ENCODE results near the gene B3GAT2. TPM values are rescaled to one million over a fixed set of nuclear protein-coding genes. Genes with fewer than 3 reads are reported as not detected.

The B3GAT2 gene
- total RNA-seq, 1 donor from 2014 or later, result under 0.01 TPM

DNA sequence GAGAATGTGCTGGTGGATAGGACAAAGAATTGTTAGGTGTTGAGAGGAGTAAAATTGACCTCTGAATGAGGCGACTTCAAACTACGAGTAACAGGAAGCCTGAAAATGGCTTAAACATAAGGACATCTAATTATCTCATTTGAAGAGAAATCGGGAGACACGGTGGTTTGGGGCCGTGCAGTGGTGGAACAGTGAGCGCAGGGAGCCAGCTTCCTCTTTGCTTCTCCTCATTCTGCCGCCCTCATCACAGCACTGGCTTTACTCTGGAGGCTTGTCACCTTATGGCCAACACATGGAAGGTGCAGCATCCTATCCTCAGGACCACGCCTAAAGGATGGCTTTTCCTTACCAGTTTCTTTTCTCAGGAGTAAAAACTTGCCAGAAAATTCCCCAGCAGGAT, 114.3 kb downstream of the B3GAT2 start:
- no peak for DNase-seq

- DNase-seq, result no peak
Observed at GRCh38 chr6:70841112-70841511, 115.7 kb downstream of the B3GAT2 start.

DNA sequence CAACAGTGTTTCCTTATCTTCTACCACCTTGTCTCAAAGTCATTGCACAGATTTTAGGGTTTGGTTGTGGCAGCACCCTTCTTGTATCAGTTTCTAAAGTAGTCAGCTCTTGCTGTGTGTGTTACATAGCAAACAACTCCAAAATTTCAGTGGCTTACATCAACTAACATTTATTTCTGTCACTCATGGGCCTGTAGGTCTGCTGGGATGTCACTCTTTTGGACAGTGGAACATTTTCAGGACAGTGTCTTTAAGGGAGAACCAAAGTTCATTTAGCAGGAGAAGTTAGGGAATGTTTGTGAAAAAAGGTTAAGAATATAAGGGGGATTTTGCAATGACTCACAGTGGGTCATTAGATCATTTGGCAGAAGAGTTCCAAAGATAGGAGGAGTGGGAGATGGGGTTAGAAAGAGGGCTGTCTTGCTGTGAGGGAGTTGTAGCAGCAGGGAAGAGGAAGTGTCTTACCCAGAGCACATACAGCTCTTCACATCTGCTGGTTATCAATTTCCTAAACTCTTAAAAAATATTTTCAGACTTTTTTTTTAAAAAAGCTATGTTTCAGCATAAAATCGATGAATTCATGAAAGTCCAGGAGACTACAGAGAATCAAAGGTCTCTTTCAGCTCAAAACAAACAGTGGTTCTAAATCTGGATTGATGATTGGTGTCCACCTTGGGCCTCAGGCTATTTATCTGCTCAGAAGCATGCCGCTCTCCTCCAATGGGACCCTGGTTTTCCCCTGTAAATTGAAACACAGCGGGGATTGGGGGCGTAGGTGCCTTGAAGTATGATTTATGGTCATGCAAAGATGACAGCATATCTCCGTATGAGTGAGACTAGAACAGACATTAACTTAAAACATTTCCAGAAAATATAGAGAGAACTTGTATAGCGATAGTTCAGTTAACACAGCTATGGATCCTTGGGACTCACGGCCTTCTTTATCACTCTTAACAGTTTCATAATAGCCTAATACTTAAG, 117.3 kb downstream of the B3GAT2 start:
- no peak for DNase-seq

DNA sequence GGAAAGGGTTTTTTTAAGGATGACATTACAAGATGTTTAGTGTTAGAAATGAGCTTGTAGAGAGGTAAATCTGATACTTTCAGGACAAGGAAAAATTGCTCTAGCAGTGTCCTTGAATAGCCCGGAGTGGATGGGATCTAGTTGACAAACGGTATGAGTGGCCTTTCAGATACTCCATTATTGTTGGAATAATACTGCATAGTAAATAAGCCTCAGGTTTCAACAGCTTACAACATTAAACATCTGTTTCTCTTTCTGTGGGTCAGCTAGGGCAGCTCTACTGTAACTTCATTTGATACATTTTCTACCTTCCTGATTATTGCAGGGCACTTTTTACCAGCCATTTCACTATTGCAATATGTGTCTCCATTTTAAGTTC, 118.0 kb downstream of the B3GAT2 start:
- no peak for DNase-seq

- no peak for DNase-seq
Observed at GRCh38 chr6:70834520-70834919, 122.3 kb downstream of the B3GAT2 start.

DNA sequence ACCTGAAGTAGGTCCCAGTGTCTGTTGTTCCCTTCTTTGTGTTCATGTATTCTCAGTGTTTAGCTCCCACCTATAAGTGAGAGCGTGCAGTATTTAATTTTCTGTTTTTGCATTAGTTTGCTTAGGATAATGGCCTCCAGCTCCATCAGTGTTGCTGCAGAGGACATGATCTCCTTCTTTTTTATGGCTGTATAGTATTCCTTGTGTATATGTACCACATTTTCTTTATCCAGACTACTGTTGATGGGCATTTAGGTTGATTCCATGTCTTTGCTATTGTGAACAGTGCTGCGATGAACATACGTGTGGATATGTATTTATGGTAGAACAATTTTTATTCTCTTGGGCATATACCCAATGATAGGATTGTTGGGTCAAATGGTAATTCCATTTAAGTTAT, 125.4 kb downstream of the B3GAT2 start:
- DNase-seq, result no peak

DNA sequence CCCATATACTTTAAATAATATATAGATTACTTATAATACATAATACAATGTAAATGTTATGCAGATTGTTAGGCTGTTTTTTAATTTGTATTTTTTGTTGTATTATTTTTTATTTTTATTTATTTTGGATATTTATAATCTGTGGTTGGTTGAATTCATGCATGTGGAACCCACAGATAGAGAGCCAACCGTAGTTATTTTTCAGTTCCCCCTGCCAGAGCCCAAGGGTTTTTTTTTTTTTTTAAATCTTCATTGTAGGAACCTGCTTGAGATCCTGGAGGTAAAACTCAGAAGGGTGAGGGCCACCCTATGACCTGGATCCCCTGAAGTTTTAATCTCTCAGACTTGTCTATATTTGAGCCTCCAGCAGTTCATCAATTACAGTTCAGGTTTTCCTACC, 133.2 kb downstream of the B3GAT2 start:
- no peak for DNase-seq

DNA sequence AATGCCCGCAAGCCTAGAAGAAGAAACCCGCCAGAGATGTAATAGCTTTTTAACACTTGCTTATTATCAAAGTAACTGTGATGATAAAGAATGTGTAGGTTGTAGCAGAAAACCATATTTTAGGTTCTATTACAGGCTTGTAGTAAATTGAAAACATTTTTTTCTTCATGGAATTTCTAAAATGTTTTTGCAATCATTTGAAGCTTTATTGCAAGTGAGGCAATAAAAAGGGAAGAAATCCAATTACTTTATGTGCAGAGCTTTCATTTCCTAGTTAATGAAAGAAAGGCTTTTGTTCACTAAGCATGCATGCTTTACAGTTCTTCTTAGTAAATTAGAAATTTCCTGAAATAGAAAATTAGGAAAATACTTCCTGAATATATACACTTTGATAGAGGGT, 135.1 kb downstream of the B3GAT2 start:
- no peak for DNase-seq

DNA sequence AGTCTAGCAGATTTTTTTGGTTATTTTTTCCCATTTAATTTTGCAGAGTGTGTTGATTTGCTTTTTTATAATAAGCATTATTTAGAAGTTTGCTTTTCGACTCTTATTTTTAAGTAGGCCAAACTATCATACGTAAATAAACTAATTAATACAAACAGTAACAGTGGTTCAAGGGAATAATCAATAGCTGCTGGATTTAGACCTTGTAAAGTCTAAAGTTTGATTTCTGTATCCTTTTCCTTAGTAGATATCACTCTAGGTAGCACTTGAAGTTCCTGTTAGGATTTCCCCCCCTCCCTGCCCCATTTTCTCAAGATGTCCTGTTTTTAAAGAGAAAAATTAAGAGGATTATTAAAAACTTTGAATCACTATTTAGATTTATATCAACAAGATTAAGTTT, 136.1 kb downstream of the B3GAT2 start:
- no peak for DNase-seq

- no peak for DNase-seq
Observed at GRCh38 chr6:70819646-70820045, 137.2 kb downstream of the B3GAT2 start.

DNA sequence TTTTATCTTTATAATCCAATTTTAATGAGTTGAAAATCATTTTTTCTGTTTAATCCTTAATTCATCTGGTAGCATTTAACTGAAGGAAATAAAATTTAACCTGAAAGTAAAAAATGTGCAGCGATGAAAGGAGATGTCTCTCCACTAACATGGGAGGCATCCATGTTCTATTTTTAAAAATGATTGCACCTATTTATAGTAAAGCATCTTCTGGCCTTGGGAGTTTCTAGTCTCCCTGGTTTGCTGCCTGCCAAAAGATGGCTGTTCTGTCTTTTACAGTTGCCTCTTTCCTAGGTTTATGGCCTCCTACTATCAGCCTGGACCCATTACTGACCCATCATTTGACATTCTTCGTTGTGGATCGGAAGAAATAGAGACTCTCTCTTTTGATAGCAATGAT, 143.0 kb downstream of the B3GAT2 start:
- no peak for DNase-seq

- DNase-seq, result no peak
Observed at GRCh38 chr6:70811788-70812187, 145.1 kb downstream of the B3GAT2 start.
